Vagina (tissue), 2 donors: ENCODE results near the gene KDM5B. TPM values are rescaled to one million over a fixed set of nuclear protein-coding genes. Genes with fewer than 3 reads are reported as not detected.

Experiments
- DNase-seq, 2 donors: peaks; one replicate each; pipeline ENCODE4 v3.0.0-alpha.2; 2017; ENCODE audit errors: extremely low spot score in 2 of 2
- H3K27ac ChIP-seq: fragments of 200-600 bp; sonication (generic); one replicate; pipeline ENCODE4 v1.5.1; 2019
- H3K27me3 ChIP-seq: fragments of 200-600 bp; sonication (generic); one replicate; pipeline ENCODE4 v1.5.1; 2019
- H3K36me3 ChIP-seq, 2 donors: fragments of 200-600 bp; sonication (generic); one replicate each; pipeline ENCODE4 v1.5.1; 2017 to 2019
- H3K4me1 ChIP-seq: fragments of 200-600 bp; sonication (generic); one replicate; pipeline ENCODE4 v1.5.1; 2019
- H3K4me3 ChIP-seq, 2 donors: fragments of 200-600 bp; sonication (generic); 1 replicate in 1 of 2; 2 replicates in 1 of 2; pipeline ENCODE4 v1.5.1; 2016 to 2019
- H3K9me3 ChIP-seq: fragments of 200-600 bp; sonication (generic); one replicate; pipeline ENCODE4 v1.5.1; 2019
- CTCF ChIP-seq, 3 experiments: fragments of 450-650 bp in 2 of 3; fragments of 200-600 bp in 1 of 3; sonication (generic) in 1 of 3; IDR thresholded peaks; one replicate each; pipeline ENCODE4 v1.5.1; 2017 to 2019; ENCODE audit warnings: antibody characterized with exemption in 3 of 3, mild to moderate bottlenecking in 2 of 3, moderate library complexity in 2 of 3
- POLR2A ChIP-seq, 2 donors: fragments of 450-650 bp; IDR thresholded peaks; one replicate each; pipeline ENCODE4 v1.6.1; 2017; ENCODE audit warnings: antibody characterized with exemption in 2 of 2, mild to moderate bottlenecking in 2 of 2, moderate library complexity in 2 of 2
- POLR2AphosphoS5 ChIP-seq, 2 donors: sonication (generic); formaldehyde crosslinking; IDR thresholded peaks; one replicate each; pipeline ENCODE4 v1.9.0; 2017; ENCODE audit warnings: antibody characterized with exemption in 2 of 2, mild to moderate bottlenecking in 2 of 2, low read depth in 1 of 2; ENCODE audit not compliant: insufficient read depth in 1 of 2
- intact Hi-C: fragments of 100-400 bp; cut with DNase I; formaldehyde crosslinking; loops from one replicate; pipeline ENCODE4 v1.15.1; 2023
- total RNA-seq: library from RNA; depleted of rRNA; stranded (reverse); fragments of >200 nt; gene quantifications from one replicate; pipeline ENCODE4 v1.2.3, GENCODE V29; 2016

Gene KDM5B
- total RNA-seq, 1 donor from 2014 or later = 99.4 TPM

- H3K4me3 ChIP-seq = no peak overlapping the region
- no peak for DNase-seq
- TF ChIP-seq POLR2A (IDR thresholded peaks at IDR 0.05) = no peak
- no peak for TF ChIP-seq CTCF (IDR thresholded peaks at IDR 0.05)
- no peak for TF ChIP-seq POLR2AphosphoS5 (IDR thresholded peaks at IDR 0.05; ENCODE audit: insufficient read depth in 1 of 2, low read depth in 1 of 2)
- no peaks in the 10 kb centered on the region for H3K36me3 ChIP-seq
- no peaks in the 10 kb centered on the region for H3K9me3 ChIP-seq
- no peaks in the 10 kb centered on the region for H3K4me1 ChIP-seq
- no peaks in the 10 kb centered on the region for H3K27me3 ChIP-seq
- intact Hi-C loops = no loop called here
- H3K27ac ChIP-seq = no peak overlapping the region
Measured at GRCh38 chr1:202682477-202682876, 125.7 kb downstream of the KDM5B start.

GRCh38 chr1:202681736-202682420 lies 126.3 kb downstream of the KDM5B start:
- intact Hi-C loops = no loop called here
- Histone ChIP-seq H3K27ac (no peak overlapping the region), H3K9me3 (no peaks in the 10 kb centered on the region), H3K36me3 (no peaks in the 10 kb centered on the region), H3K27me3 (no peaks in the 10 kb centered on the region), H3K4me1 (no peaks in the 10 kb centered on the region), H3K4me3 (no peak overlapping the region)
- no peak for DNase-seq
- TF ChIP-seq CTCF (IDR thresholded peaks at IDR 0.05) (no peak), POLR2AphosphoS5 (IDR thresholded peaks at IDR 0.05; ENCODE audit: insufficient read depth in 1 of 2, low read depth in 1 of 2) (no peak), POLR2A (IDR thresholded peaks at IDR 0.05) (no peak)

- no peak overlapping the region for H3K27ac ChIP-seq
- no peaks in the 10 kb centered on the region for H3K27me3 ChIP-seq
- H3K9me3 ChIP-seq = no peaks in the 10 kb centered on the region
- DNase-seq = no peak
- no peaks in the 10 kb centered on the region for H3K36me3 ChIP-seq
- intact Hi-C loops = no loop called here
- H3K4me1 ChIP-seq = no peaks in the 10 kb centered on the region
- H3K4me3 ChIP-seq = no peak overlapping the region
- TF ChIP-seq POLR2A (IDR thresholded peaks at IDR 0.05) = no peak
- TF ChIP-seq POLR2AphosphoS5 (IDR thresholded peaks at IDR 0.05; ENCODE audit: insufficient read depth in 1 of 2, low read depth in 1 of 2) = no peak
- TF ChIP-seq CTCF (IDR thresholded peaks at IDR 0.05) = no peak
Measured at GRCh38 chr1:202680586-202681352, 127.5 kb downstream of the KDM5B start.

GRCh38 chr1:202679406-202680177 lies 128.6 kb downstream of the KDM5B start:
- intact Hi-C loops = no loop called here
- TF ChIP-seq CTCF (IDR thresholded peaks at IDR 0.05) = no peak
- TF ChIP-seq POLR2AphosphoS5 (IDR thresholded peaks at IDR 0.05; ENCODE audit: insufficient read depth in 1 of 2, low read depth in 1 of 2) = no peak
- no peak for TF ChIP-seq POLR2A (IDR thresholded peaks at IDR 0.05)
- no peak for DNase-seq
- H3K9me3 ChIP-seq = no peaks in the 10 kb centered on the region
- H3K36me3 ChIP-seq = no peaks in the 10 kb centered on the region
- no peak overlapping the region for H3K4me3 ChIP-seq
- H3K27me3 ChIP-seq = no peaks in the 10 kb centered on the region
- no peak overlapping the region for H3K27ac ChIP-seq
- no peaks in the 10 kb centered on the region for H3K4me1 ChIP-seq
